GM12801 (cell line): ENCODE data around the gene SERPIND1.

ENCODE experiments used
- TF ChIP-seq, protein P1 (sequence below): IDR thresholded peaks from one replicate; pipeline ENCODE4 v1.5.1; 2011; ENCODE audit warnings: control low read depth; ENCODE audit not compliant: insufficient read length; ENCODE audit errors: extremely low read depth

SERPIND1 gene

DNA sequence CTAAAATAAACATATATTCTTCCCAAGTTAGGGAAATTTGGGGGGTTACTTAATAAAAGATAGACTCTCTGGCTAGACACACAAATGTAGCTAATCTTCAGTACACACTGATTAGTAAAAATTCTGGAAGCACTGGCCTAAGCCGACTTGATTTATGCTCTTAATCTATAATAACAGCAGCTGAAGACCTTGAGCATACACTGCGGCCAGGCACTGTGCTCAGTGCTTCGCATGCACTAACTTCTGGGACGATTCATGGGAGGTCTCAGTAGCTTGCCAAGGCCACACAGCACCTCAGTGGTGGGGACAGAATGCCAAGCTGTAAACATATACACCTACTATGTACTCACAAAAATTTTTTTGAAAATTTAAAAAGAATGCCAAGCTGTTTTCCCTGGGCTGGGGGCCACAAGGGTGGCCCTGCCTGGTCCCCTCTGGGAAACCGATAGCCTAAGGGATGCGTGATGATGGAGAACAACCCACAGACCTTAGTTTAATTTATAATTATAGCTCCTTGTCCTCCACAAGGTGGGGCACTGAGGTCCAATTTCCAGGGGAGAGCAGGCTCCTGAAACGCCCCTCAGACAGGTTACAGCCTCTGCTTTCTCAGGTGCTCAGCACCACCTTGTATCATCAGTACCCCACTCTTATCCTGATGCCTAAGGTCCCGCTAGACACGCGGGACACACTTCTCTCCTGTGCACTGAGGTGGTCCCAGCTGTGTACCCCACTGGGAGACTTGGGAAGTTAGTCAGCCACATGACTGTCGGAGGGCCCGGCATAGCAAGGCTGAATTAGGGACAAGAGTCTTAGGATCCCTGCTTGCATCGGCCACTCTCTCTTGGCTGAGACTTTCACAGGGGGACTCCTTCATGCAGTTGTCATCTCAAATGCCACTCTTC lies 20.1 kb downstream of the SERPIND1 start:
- TF ChIP-seq, protein P1, sequence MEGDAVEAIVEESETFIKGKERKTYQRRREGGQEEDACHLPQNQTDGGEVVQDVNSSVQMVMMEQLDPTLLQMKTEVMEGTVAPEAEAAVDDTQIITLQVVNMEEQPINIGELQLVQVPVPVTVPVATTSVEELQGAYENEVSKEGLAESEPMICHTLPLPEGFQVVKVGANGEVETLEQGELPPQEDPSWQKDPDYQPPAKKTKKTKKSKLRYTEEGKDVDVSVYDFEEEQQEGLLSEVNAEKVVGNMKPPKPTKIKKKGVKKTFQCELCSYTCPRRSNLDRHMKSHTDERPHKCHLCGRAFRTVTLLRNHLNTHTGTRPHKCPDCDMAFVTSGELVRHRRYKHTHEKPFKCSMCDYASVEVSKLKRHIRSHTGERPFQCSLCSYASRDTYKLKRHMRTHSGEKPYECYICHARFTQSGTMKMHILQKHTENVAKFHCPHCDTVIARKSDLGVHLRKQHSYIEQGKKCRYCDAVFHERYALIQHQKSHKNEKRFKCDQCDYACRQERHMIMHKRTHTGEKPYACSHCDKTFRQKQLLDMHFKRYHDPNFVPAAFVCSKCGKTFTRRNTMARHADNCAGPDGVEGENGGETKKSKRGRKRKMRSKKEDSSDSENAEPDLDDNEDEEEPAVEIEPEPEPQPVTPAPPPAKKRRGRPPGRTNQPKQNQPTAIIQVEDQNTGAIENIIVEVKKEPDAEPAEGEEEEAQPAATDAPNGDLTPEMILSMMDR: no peak

- TF ChIP-seq, protein P1: no peak
Measured at GRCh38 chr22:20794650-20795413, 20.9 kb downstream of the SERPIND1 start.

DNA sequence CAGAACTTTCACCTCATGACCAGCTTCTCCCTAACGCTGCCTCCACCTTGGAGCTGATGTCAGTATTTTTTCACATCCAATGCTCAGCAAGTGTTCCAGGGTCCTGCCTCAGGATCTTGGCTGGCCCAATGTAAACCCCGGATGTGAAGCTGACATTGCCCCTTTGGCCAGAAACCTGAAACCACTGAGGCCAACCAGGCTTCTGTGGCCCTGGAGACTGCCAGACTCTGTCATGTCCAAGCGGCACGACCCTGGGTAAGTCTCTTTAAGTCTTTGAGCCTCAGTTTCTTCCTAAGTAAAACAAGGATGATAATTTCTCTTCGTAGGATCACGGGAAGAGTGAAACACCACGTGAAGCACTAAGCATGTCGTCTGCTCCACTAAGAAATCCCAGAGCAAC lies 22.8 kb downstream of the SERPIND1 start:
- TF ChIP-seq, protein P1: no peak

DNA sequence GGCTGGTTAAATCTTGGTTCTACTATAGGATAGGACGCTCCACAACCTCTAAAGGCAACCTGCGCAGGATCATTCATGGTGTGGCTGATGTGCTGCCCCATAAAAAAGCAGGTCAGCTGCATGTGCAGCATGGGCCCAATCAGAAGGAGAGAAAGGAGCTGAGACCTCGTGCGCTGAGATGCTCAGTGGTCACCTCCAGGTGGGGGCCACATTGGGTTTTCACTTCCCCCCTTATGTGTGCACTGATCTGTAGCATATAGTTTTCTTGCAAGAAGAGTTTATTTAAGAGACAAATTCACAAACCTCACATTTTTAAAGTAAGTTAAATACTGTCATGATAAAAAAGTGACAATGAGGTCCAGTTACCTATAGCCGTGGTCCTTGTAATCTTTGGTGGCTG lies 24.3 kb downstream of the SERPIND1 start:
- TF ChIP-seq, protein P1: no peak

- TF ChIP-seq, protein P1: no peak
Measured at GRCh38 chr22:20798974-20799373, 25.1 kb downstream of the SERPIND1 start.

GRCh38 chr22:20799449-20799848 lies 25.5 kb downstream of the SERPIND1 start:
- TF ChIP-seq, protein P1: no peak

DNA sequence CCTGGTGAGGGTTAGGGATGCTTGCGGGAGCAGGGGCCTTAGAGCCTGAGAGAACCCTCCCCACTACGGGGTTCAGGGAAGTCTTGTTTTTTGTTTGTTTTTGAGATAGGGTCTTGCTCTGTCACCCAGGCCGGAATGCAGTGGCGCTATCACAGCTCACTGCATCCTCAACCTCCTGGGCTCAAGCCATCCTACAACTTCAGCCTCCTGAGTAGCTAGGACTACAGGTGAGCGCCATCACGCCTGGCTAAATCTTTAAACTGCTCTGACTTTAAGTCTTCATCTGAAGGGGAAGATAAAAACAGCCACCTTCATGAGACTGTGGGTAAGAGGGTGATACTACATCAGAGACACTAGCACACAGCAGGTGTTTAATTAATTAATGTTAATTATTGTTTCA lies 28.5 kb downstream of the SERPIND1 start:
- TF ChIP-seq, protein P1: no peak
